Right atrium auricular region (tissue), 2 donors: ENCODE measurements around the gene GXYLT1. TPM values are rescaled to one million over a fixed set of nuclear protein-coding genes. Genes with fewer than 3 reads are reported as not detected.

Experiments used
- DNase-seq: peaks from one replicate; pipeline ENCODE4 v3.0.0-alpha.2; 2019; ENCODE audit warnings: low spot score
- H3K27ac ChIP-seq, 2 donors: fragments of 200-600 bp; sonication (generic); 1 replicate in 1 of 2; 2 replicates in 1 of 2; pipeline ENCODE4 v1.5.1; 2016 to 2019
- H3K27me3 ChIP-seq, 2 donors: fragments of 200-600 bp; sonication (generic); one replicate each; pipeline versions ENCODE4 v1.5.1 to v1.6.0; 2017 to 2019
- H3K36me3 ChIP-seq: fragments of 200-600 bp; sonication (generic); one replicate; pipeline ENCODE4 v1.5.1; 2016
- H3K4me1 ChIP-seq, 2 donors: fragments of 200-600 bp; sonication (generic); one replicate each; pipeline versions ENCODE4 v1.5.1 to v1.6.0; 2017 to 2019
- H3K4me3 ChIP-seq, 2 donors: fragments of 200-600 bp; sonication (generic); 1 replicate in 1 of 2; 2 replicates in 1 of 2; pipeline ENCODE4 v1.5.1; 2017 to 2019; ENCODE audit warnings: mild to moderate bottlenecking in 1 of 2, moderate library complexity in 1 of 2
- H3K9me3 ChIP-seq, 2 donors: fragments of 200-600 bp; sonication (generic); one replicate each; pipeline ENCODE4 v1.5.1; 2019
- total RNA-seq, 2 donors: library from RNA; depleted of rRNA; stranded (reverse); fragments of >200 nt; gene quantifications; one replicate each; pipeline ENCODE4 v1.1.0, GENCODE V29; 2016
- TF ChIP-seq, protein P1 (sequence below), 2 donors: fragments of 200-600 bp; sonication (generic); IDR thresholded peaks; one replicate each; pipeline ENCODE4 v1.5.1; 2019; ENCODE audit warnings: antibody characterized with exemption in 2 of 2

The GXYLT1 gene
- total RNA-seq, 2 donors from 2014 or later = 5.9 TPM

DNA sequence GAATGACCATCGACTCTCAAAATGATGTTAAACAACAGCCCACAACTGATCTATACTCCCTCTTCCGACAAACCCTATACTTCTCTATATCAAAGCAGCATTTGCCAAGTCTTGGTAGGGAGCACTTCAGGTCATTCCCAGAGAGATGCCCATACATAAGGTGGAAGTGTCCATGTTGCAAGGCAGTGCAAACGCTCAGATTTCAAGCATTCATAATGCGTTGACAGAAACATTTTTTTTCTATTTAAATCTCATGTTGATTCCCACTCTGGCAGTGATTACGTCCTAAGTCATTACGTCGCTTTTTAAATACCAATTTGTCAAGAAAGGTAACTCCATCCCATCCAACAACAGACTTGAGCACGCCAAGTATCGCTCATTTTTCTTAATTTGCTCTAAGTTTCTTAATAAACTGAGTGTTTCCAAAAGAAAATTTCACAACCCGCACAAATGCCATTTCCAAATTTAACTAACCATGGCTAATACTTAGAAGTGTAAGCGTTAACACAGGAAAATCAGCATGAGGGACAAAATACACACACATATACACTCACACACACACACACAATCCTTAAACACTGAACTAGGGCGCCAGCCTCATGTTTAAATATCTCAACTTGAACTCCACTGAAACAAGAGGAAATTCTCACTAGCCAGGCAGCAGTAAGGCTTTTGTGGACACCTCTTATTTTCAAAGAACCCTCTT is 1.1 kb downstream of the GXYLT1 start:
- no peaks in the 10 kb centered on the region for H3K27me3 ChIP-seq
- peaks cover 0 to 16% of the 10 kb centered on the region in 2 donors for H3K4me1 ChIP-seq
- H3K36me3 ChIP-seq = no peaks in the 10 kb centered on the region
- peak overlapping the region; percentile 72 to 90 for H3K4me3 ChIP-seq
- H3K27ac ChIP-seq = peak overlapping the region; percentile 87 to 88
- TF ChIP-seq, protein P1, sequence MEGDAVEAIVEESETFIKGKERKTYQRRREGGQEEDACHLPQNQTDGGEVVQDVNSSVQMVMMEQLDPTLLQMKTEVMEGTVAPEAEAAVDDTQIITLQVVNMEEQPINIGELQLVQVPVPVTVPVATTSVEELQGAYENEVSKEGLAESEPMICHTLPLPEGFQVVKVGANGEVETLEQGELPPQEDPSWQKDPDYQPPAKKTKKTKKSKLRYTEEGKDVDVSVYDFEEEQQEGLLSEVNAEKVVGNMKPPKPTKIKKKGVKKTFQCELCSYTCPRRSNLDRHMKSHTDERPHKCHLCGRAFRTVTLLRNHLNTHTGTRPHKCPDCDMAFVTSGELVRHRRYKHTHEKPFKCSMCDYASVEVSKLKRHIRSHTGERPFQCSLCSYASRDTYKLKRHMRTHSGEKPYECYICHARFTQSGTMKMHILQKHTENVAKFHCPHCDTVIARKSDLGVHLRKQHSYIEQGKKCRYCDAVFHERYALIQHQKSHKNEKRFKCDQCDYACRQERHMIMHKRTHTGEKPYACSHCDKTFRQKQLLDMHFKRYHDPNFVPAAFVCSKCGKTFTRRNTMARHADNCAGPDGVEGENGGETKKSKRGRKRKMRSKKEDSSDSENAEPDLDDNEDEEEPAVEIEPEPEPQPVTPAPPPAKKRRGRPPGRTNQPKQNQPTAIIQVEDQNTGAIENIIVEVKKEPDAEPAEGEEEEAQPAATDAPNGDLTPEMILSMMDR (IDR thresholded peaks at IDR 0.05) = no peak
- no peaks in the 10 kb centered on the region for H3K9me3 ChIP-seq
- no peak for DNase-seq

DNA sequence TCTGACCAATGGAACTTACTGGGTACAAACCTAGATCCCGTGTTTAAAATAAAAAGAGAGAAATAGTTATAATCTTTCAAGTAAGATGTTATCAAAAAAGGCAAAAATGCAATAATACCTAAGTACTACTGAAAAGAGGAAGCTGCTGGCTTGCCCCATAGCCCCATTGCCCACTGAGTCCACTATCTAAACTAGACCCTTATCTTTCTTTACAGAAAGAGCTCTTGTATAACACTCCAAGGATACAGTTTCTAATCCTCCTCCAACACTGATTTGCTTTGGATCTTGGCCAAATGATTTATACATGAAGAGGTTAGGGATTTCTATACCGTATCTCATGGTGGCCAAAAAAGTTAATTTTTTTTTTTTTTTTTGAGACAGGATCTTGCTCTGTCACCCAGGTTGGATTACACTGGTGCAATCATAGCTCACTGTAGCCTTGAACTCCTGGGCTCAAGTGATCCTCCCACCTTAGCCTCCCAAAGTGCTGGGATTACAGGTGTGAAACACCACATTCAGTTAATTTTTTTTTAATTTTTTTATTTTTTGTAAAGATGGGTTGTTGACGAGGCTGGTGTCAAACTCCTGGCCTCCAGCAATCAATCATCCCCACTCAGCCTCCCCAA is 2.6 kb downstream of the GXYLT1 start:
- Histone ChIP-seq H3K4me3 (no peak overlapping the region), H3K9me3 (no peaks in the 10 kb centered on the region), H3K27ac (no peak overlapping the region), H3K4me1 (peaks cover 0 to 16% of the 10 kb centered on the region in 2 donors), H3K27me3 (no peaks in the 10 kb centered on the region), H3K36me3 (no peaks in the 10 kb centered on the region)
- DNase-seq = no peak
- TF ChIP-seq, protein P1 (IDR thresholded peaks at IDR 0.05) = no peak

DNA sequence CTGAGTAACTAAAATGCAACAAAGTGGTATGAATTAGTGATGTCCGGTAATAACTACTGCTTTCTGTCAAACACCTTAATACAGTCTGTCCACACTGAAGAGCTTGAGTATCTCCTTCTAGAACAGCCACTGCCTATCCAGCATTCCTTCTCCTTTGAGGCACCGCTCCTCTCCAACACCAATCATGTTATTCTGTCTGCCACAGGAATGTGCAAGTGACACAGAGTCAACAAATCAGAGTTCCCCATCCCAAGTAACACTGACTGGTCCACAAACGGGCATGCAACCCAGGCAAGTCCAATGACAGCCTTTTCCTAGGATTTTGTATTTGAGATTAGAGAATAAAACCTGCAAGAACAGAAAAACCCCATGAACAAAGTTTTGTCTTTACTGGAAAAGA is 3.8 kb downstream of the GXYLT1 start:
- H3K27ac ChIP-seq = no peak overlapping the region
- H3K4me1 ChIP-seq = peaks cover 0 to 16% of the 10 kb centered on the region in 2 donors
- no peaks in the 10 kb centered on the region for H3K36me3 ChIP-seq
- no peaks in the 10 kb centered on the region for H3K27me3 ChIP-seq
- no peak for DNase-seq
- H3K4me3 ChIP-seq = no peak overlapping the region
- TF ChIP-seq, protein P1 (IDR thresholded peaks at IDR 0.05) = no peak
- H3K9me3 ChIP-seq = no peaks in the 10 kb centered on the region

DNA sequence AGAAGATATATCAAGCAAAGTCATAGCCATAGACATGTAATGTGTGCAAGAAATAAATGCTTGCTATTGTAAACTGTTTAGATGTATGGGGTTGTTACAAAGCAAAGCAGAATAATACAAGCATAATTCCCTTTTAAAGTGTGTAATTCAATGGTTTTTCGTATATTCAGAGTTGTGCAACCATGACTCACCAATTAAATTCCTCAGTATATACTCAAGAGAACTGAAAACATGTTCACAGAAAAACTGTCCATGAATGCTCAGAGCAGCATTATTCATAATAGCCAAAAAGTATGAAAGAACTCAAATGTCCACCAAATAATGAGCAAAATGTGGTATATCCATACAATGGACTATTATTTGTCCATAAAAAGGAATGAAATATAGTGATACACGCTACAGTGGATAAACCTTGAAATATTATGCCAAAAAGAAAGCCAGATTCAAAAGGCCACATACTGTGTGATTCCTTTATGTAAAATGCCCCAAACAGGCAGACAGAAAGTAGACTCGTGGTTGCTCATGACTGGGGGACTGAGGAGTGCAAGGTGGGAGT is 9.3 kb downstream of the GXYLT1 start:
- no peak overlapping the region for H3K4me3 ChIP-seq
- no peak for DNase-seq
- TF ChIP-seq, protein P1 (IDR thresholded peaks at IDR 0.05) = no peak
- no peaks in the 10 kb centered on the region for H3K27me3 ChIP-seq
- no peak overlapping the region for H3K27ac ChIP-seq
- peaks cover 0 to 9% of the 10 kb centered on the region in 2 donors for H3K4me1 ChIP-seq
- H3K9me3 ChIP-seq = no peaks in the 10 kb centered on the region
- no peaks in the 10 kb centered on the region for H3K36me3 ChIP-seq

DNA sequence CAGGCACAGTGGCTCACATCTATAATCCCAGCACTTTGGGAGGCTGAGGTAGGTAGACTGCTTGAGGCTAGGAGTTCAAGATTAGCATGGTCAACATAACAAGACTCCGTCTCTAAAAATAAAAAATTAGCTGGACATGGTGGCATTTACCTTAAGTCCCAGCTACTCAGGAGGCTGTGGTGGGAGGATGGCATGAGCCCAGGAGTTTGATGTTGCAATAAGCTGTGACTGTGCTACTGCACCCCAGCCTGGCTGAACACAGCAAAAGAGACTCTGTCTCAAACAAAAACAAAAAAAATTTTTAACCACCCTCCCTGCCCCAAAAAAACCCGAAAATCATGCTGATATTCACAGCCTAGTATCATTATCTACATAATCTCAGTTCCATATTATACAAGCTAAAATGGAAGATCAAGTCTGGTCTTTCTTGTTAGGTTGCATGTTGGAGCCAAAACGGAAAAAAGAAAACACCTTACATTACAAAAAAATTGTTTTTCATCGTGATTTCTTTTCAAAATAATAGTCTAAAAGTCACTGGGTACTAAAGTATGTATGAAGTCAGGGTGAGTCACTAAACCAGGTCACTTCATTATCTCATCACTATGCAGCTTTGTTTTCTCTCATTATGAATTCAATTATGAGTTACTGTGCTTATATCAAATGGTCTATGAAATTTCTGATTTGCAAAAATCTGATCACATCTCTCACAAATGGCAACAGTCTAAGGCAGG is 13.8 kb downstream of the GXYLT1 start:
- H3K9me3 ChIP-seq = no peaks in the 10 kb centered on the region
- DNase-seq = peak; percentile 70
- peaks cover 0 to 19% of the 10 kb centered on the region in 2 donors for H3K4me1 ChIP-seq
- no peak overlapping the region for H3K4me3 ChIP-seq
- H3K27ac ChIP-seq = no peak overlapping the region
- TF ChIP-seq, protein P1 (IDR thresholded peaks at IDR 0.05) = no peak
- no peaks in the 10 kb centered on the region for H3K27me3 ChIP-seq
- H3K36me3 ChIP-seq = no peaks in the 10 kb centered on the region
